Keratinocyte (primary cell): ENCODE measurements around the gene TIPRL.

Experiments
- CTCF ChIP-seq, 3 experiments: IDR thresholded peaks in 1 of 3; conservative IDR thresholded peaks in 1 of 3; optimal IDR thresholded peaks in 1 of 3; 2 replicates in 2 of 3; 3 replicates in 1 of 3; pipeline versions ENCODE3 to v1.5.1; 2011; ENCODE audit warnings: low read length in 3 of 3, mild to moderate bottlenecking in 3 of 3, moderate library complexity in 2 of 3, control low read depth in 1 of 3, inconsistent platforms in 1 of 3; ENCODE audit not compliant: insufficient read depth in 2 of 3; ENCODE audit errors: extremely low read depth in 1 of 3
- EZH2 ChIP-seq: IDR thresholded peaks from one replicate; pipeline ENCODE4 v1.6.1; 2012; ENCODE audit warnings: inconsistent platforms, mild to moderate bottlenecking, low read length, moderate library complexity

GRCh38 chr1:168167806-168168205 lies 11.0 kb upstream of the TIPRL start:
- TF ChIP-seq CTCF (optimal IDR thresholded peaks at IDR 0.05 in 1 of 3, IDR thresholded peaks at IDR 0.05 in 1 of 3, conservative IDR thresholded peaks at IDR 0.05 in 1 of 3; ENCODE audit: extremely low read depth in 1 of 3, insufficient read depth in 2 of 3, low read length in 3 of 3): no peak
- no peak for TF ChIP-seq EZH2
